Measurements from ENCODE around the gene LMNA.
"Not testable (repeated sequence)": the region's sequence is repeated elsewhere in the genome, so short reads cannot be mapped to it uniquely, and the experiment has no call there.

LMNA gene

DNA sequence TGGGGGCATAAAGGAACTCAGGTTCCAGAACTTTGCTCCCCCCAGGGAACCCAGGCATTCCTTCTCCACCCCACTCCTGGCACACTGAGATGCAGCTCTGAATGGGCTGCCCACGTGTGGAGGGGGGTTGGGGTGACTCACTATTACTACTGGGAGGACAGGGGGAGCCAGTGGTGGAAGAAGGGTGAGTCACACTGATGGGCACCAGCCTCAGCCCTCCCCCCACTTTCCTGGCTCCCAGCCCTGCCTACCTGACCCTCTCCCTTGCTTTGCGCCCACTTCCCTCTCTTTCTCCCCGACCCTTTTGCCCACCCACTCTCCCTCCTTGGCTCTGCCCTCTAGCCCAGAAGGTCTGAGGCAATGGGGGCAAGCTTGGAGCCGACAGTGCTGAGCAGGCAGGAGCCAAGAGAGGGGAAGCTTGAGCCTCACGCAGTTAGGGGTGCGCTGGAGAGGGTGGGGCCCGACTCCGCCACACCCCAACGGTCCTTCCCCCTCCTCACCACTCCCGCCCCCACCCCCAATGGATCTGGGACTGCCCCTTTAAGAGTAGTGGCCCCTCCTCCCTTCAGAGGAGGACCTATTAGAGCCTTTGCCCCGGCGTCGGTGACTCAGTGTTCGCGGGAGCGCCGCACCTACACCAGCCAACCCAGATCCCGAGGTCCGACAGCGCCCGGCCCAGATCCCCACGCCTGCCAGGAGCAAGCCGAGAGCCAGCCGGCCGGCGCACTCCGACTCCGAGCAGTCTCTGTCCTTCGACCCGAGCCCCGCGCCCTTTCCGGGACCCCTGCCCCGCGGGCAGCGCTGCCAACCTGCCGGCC is at the start of gene LMNA:
LMNA (plus strand) TSS at position 611 of the 818 bp plus-strand sequence. CDS start 208 bp downstream, outside the sequence.
- FAIRE-seq (no peak), DNase-seq (ENCODE audit: insufficient read length, low spot score) (peak; percentile 98)
- peak; percentile 99 for TF ChIP-seq POLR2A (IDR thresholded peaks at IDR 0.05; ENCODE audit: low read depth, low read length)

DNA sequence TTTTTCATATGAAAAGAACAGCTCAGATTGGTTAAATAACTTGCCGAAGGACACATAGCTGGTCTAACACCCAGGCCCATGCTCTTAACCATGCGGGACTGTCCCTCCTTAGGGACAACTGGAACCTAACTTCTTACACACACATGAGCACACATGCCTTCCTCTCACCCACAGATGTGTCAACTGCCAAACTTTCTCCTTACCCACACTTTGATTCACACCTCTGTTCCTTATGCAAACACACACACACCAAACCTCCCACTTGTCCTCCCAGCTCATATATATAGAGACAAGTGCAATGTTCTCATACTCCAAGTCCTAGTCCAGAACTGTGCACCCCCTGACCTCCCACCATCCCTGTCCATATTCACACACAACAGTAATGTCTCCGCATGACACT is 49.3 kb upstream of the LMNA start:
- no peak for TF ChIP-seq POLR2A (IDR thresholded peaks at IDR 0.05; ENCODE audit: low read depth, low read length)
- FAIRE-seq (no peak), DNase-seq (ENCODE audit: insufficient read length, low spot score) (no peak)

- no peak for TF ChIP-seq POLR2A (IDR thresholded peaks at IDR 0.05; ENCODE audit: low read depth, low read length)
These were observed 48.6 kb upstream of the LMNA start for GRCh38 chr1:156065871-156066270.

DNA sequence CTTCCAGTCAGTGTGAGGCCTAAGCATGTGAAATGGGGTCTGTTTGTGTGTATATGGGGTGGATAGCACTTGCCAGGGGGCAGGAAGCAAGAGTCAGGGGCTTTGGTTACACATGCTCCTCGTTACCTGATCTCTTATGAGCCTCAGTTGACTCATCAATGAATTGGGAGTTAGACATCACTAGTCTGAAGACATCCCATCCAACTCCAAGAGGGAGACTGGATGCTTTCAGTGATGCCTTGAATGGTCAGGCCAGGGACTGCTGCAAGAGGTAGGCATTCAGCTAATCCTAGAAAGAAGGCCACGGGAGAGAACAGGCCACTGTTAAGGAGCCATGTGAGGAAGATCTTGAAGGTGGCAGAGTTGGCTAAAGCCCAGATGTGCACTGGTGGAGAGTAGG is 47.2 kb upstream of the LMNA start:
- no peak for FAIRE-seq
- DNase-seq (ENCODE audit: insufficient read length, low spot score), result no peak
- TF ChIP-seq POLR2A (IDR thresholded peaks at IDR 0.05; ENCODE audit: low read depth, low read length), result no peak

More at GRCh38 chr1:156065871-156066270, 48.6 kb upstream of the LMNA start:
- DNase-seq (ENCODE audit: insufficient read length, low spot score) (no peak), FAIRE-seq (no peak)

GRCh38 chr1:156069490-156070455 is 44.7 kb upstream of the LMNA start:
- TF ChIP-seq POLR2A (IDR thresholded peaks at IDR 0.05; ENCODE audit: low read depth, low read length), result no peak
- DNase-seq (ENCODE audit: insufficient read length, low spot score), result no peak
- no peak for FAIRE-seq

DNA sequence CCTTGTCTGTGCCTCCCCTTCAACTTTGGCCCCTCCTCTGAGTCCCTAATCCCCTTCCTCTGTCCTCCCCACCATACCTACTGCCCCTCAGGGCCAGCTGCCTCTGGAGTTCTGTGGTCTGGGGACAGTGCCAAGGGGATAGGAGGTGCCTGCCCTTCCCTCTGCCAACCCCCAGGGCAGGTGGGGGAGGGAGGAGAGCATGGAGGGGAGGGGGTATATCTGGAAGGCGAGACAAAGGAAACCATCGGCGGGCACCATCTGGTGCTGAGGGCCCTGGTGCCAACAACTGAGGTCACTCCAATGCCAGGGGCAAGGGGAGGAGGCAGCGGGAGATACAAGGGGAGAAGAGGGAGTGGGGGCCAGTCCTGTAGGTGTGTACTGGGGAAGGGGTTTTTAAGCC is 44.0 kb upstream of the LMNA start:
- FAIRE-seq (no peak), DNase-seq (ENCODE audit: insufficient read length, low spot score) (no peak)
- no peak for TF ChIP-seq POLR2A (IDR thresholded peaks at IDR 0.05; ENCODE audit: low read depth, low read length)

- not testable (repeated sequence) for FAIRE-seq; DNase-seq (ENCODE audit: insufficient read length, low spot score)
These were observed 43.1 kb upstream of the LMNA start for GRCh38 chr1:156071332-156071816.

GRCh38 chr1:156072251-156072650 is 42.3 kb upstream of the LMNA start:
- no peak for DNase-seq (ENCODE audit: insufficient read length, low spot score)
- TF ChIP-seq POLR2A (IDR thresholded peaks at IDR 0.05; ENCODE audit: low read depth, low read length), result no peak
- no peak for FAIRE-seq

GRCh38 chr1:156073110-156073687 is 41.3 kb upstream of the LMNA start:
- FAIRE-seq (no peak), DNase-seq (ENCODE audit: insufficient read length, low spot score) (no peak)
- TF ChIP-seq POLR2A (IDR thresholded peaks at IDR 0.05; ENCODE audit: low read depth, low read length), result no peak

DNA sequence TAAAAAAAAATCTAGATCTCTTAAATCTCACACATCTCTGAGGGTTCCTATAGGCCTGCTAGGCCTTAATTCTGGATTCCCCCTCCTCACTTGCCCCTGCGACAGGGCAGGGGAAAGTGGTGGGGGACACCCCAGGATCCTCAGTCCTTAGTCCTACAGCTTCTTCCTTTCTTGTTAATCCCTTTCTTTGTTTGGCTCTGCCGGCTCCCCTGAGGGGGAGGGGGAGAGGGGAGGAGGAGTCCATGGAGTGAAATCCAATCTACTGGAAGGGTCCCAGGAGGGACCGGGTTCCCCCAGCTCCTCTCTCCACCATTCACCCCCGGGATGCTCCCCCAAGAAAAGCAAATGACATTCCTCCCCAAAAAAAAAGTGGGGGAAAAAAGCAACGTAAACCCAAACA is 40.8 kb upstream of the LMNA start:
- DNase-seq (ENCODE audit: insufficient read length, low spot score) (no peak), FAIRE-seq (no peak)

DNA sequence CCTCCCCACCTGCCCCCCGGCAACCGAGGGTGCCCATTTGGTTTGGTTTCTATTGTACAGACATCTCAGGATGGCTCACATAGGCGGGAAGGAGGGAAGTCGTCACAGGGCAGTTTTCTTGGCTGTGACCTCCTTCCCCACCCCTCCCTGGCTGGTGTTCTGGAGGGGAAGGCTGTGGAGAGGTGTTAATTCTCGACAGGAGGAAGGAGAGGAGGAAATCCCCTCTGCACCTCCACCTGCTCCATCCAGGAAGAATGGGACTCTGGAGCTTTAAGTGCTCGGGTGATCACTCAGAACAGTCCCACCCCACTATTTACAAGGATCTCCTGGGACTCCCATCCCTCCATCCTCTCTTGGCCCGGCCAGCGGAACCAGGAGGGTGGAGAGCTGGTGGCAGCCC is 39.9 kb upstream of the LMNA start:
- no peak for FAIRE-seq
- no peak for DNase-seq (ENCODE audit: insufficient read length, low spot score)
- no peak for TF ChIP-seq POLR2A (IDR thresholded peaks at IDR 0.05; ENCODE audit: low read depth, low read length)

More for the DNA sequence above, 40.8 kb upstream of the LMNA start:
- no peak for TF ChIP-seq POLR2A (IDR thresholded peaks at IDR 0.05; ENCODE audit: low read depth, low read length)

DNA sequence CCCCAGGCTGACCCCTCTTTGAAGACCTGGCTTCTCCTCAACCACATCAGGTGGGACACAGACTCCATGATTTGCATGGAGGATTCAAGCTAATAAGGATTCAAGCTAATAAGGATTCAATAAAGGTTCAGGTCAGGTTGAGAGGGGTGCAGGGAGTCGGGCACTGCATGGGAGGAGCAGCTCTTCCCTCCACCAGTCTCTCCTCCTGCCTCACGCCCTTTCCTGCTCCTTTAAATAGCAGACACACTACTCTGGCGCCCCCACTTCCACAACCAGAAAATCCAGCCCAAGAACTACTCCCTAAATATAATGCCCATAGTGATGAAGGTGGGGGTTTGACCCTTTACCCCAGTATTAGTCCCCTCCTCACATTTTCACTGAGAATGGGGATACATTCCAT is 39.3 kb upstream of the LMNA start:
- no peak for TF ChIP-seq POLR2A (IDR thresholded peaks at IDR 0.05; ENCODE audit: low read depth, low read length)
- DNase-seq (ENCODE audit: insufficient read length, low spot score) (no peak), FAIRE-seq (no peak)

DNA sequence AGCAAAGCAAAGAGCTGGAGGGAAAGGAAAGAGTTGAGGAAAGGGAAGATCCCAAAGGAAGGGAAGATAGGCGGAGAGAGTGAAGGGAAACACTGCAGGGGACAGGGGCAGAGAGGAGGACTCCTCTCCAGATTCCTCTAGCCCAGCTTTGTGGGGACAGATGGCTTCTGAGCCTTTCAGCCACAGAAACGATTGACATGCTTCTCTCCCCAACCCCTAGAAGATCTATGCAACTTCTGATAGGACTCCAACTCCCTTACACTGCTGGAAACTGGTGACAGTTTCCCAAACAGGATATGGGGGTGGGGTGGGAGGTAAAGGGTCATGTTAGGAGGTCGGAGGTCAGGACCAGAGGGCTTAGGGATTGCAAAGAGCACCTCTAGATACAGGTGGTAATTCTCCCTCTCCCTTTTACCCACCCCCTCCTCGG is 38.7 kb upstream of the LMNA start:
- FAIRE-seq (no peak), DNase-seq (ENCODE audit: insufficient read length, low spot score) (no peak)
- TF ChIP-seq POLR2A (IDR thresholded peaks at IDR 0.05; ENCODE audit: low read depth, low read length), result no peak

Data from H54 (cell line).